Osteocyte (in vitro differentiated cells): ENCODE measurements around the gene UGT1A6. TPM values are rescaled to one million over a fixed set of nuclear protein-coding genes. Genes with fewer than 3 reads are reported as not detected.

Source experiments
- DNase-seq: peaks from one replicate; pipeline ENCODE4 v3.0.0; 2021; ENCODE audit warnings: mixed read lengths; ENCODE audit not compliant: unreplicated experiment; ENCODE audit errors: extremely low spot score
- H3K27ac Mint-ChIP-seq: one replicate; pipeline ENCODE4 v1.8.0; 2021; ENCODE audit warnings: mild to moderate bottlenecking, mixed read lengths; ENCODE audit not compliant: unreplicated experiment
- H3K27me3 Mint-ChIP-seq: one replicate; pipeline ENCODE4 v1.8.0; 2021; ENCODE audit warnings: mixed read lengths; ENCODE audit not compliant: unreplicated experiment
- H3K36me3 Mint-ChIP-seq: one replicate; pipeline ENCODE4 v1.8.0; 2021; ENCODE audit warnings: mixed read lengths; ENCODE audit not compliant: unreplicated experiment
- H3K4me1 Mint-ChIP-seq: one replicate; pipeline ENCODE4 v1.8.0; 2021; ENCODE audit warnings: mixed read lengths; ENCODE audit not compliant: unreplicated experiment
- H3K4me3 Mint-ChIP-seq: one replicate; pipeline ENCODE4 v1.8.0; 2021; ENCODE audit warnings: mild to moderate bottlenecking, moderate library complexity, mixed read lengths; ENCODE audit not compliant: unreplicated experiment
- H3K9me3 Mint-ChIP-seq: one replicate; pipeline ENCODE4 v1.8.0; 2021; ENCODE audit warnings: mixed read lengths; ENCODE audit not compliant: unreplicated experiment
- CTCF ChIP-seq: fragments of 200-600 bp; sonication (generic); IDR thresholded peaks from 2 replicates; pipeline ENCODE4 v1.5.0; 2021; ENCODE audit warnings: antibody characterized with exemption, mild to moderate bottlenecking, moderate library complexity
- total RNA-seq: library from RNA; stranded (reverse); gene quantifications from 2 replicates; pipeline ENCODE4 v1.2.1, GENCODE V29; 2021

Gene UGT1A6
- total RNA-seq, 1 donor from 2014 or later, result not detected

GRCh38 chr2:233817361-233817911, 124.7 kb downstream of the UGT1A6 start:
- Mint-ChIP-seq H3K4me1 (peaks cover 21% of the 10 kb centered on the region), H3K36me3 (no peaks in the 10 kb centered on the region), H3K27ac (peak overlapping the region; percentile 54), H3K4me3 (no peak overlapping the region), H3K9me3 (no peaks in the 10 kb centered on the region), H3K27me3 (peaks cover 9% of the 10 kb centered on the region)
- TF ChIP-seq CTCF, result no peak
- no peak for DNase-seq

GRCh38 chr2:233817995-233818638, 125.4 kb downstream of the UGT1A6 start:
- H3K4me1 Mint-ChIP-seq, result peaks cover 19% of the 10 kb centered on the region
- no peaks in the 10 kb centered on the region for H3K36me3 Mint-ChIP-seq
- no peak overlapping the region for H3K27ac Mint-ChIP-seq
- no peak for TF ChIP-seq CTCF
- no peak overlapping the region for H3K4me3 Mint-ChIP-seq
- H3K9me3 Mint-ChIP-seq, result no peaks in the 10 kb centered on the region
- DNase-seq, result no peak
- H3K27me3 Mint-ChIP-seq, result peaks cover 4% of the 10 kb centered on the region

- Mint-ChIP-seq H3K4me3 (no peak overlapping the region), H3K27ac (no peak overlapping the region), H3K36me3 (no peaks in the 10 kb centered on the region), H3K9me3 (no peaks in the 10 kb centered on the region), H3K4me1 (peaks cover 19% of the 10 kb centered on the region), H3K27me3 (peaks cover 4% of the 10 kb centered on the region)
- TF ChIP-seq CTCF, result no peak
- no peak for DNase-seq
Measured at GRCh38 chr2:233818639-233819621, 126.2 kb downstream of the UGT1A6 start.

- no peak for TF ChIP-seq CTCF
- DNase-seq, result no peak
- H3K27me3 Mint-ChIP-seq, result peaks cover 4% of the 10 kb centered on the region
- H3K4me3 Mint-ChIP-seq, result no peak overlapping the region
- no peak overlapping the region for H3K27ac Mint-ChIP-seq
- H3K4me1 Mint-ChIP-seq, result peaks cover 19% of the 10 kb centered on the region
- H3K36me3 Mint-ChIP-seq, result no peaks in the 10 kb centered on the region
- H3K9me3 Mint-ChIP-seq, result no peaks in the 10 kb centered on the region
Measured at GRCh38 chr2:233819884-233820773, 127.4 kb downstream of the UGT1A6 start.
